HG03521 (cell line): Measurements from ENCODE around the gene ITPRID1.

ENCODE experiments used
- ATAC-seq: cut with Tn5 transposase; IDR thresholded peaks from one replicate; pipeline ENCODE4 v1.9.1; 2021; ENCODE audit warnings: mild to moderate bottlenecking, moderate library complexity; ENCODE audit not compliant: unreplicated experiment

ITPRID1 gene

GRCh38 chr7:31692871-31693270 is 179.0 kb downstream of the ITPRID1 start:
- no peak for ATAC-seq

- no peak for ATAC-seq
These were observed 182.1 kb downstream of the ITPRID1 start for GRCh38 chr7:31695859-31696614.

- ATAC-seq = no peak
These were observed 185.2 kb downstream of the ITPRID1 start for GRCh38 chr7:31699050-31699449.

- ATAC-seq = no peak
These were observed 188.5 kb downstream of the ITPRID1 start for GRCh38 chr7:31702354-31702753.

GRCh38 chr7:31705377-31705776 is 191.5 kb downstream of the ITPRID1 start:
- no peak for ATAC-seq

- ATAC-seq = no peak
These were observed 193.2 kb downstream of the ITPRID1 start for GRCh38 chr7:31707089-31707488.
